ENCODE results near the gene ARFGEF3.

The ARFGEF3 gene

GRCh38 chr6:138372711-138373463 is 211.1 kb downstream of the ARFGEF3 start:
- DNase-seq, result no peak

DNA sequence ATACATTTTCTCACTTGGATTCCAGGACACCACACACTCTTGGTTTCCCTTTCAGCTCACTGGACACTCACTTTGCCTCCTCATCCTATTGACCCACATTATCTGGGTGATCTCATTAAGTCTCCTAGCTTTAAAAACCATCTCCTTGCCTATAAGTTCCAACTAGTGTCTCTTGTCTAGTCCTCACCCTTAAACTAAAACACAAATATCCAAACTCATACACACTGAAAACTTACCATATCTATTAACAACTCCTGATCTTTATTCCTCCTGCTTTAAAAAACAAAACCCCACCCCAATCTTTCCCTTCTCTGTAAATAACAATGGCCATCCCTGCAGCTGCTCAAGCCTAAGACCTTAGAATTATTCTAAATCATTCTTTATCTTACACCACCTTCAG is 212.5 kb downstream of the ARFGEF3 start:
- DNase-seq, result no peak

- DNase-seq, result no peak
These were observed 213.1 kb downstream of the ARFGEF3 start for GRCh38 chr6:138374815-138375214.

- no peak for DNase-seq
These were observed 215.3 kb downstream of the ARFGEF3 start for GRCh38 chr6:138377042-138377441.

- no peak for DNase-seq
These were observed 216.1 kb downstream of the ARFGEF3 start, which contains the start of gene SMIM28 for GRCh38 chr6:138377844-138378243. Gene SMIM28, plus strand, starts transcription at chr6:138377905. Its CDS starts 168 bp downstream, at chr6:138378073.

GRCh38 chr6:138378463-138378862 is 216.7 kb downstream of the ARFGEF3 start:
- no peak for DNase-seq

DNA sequence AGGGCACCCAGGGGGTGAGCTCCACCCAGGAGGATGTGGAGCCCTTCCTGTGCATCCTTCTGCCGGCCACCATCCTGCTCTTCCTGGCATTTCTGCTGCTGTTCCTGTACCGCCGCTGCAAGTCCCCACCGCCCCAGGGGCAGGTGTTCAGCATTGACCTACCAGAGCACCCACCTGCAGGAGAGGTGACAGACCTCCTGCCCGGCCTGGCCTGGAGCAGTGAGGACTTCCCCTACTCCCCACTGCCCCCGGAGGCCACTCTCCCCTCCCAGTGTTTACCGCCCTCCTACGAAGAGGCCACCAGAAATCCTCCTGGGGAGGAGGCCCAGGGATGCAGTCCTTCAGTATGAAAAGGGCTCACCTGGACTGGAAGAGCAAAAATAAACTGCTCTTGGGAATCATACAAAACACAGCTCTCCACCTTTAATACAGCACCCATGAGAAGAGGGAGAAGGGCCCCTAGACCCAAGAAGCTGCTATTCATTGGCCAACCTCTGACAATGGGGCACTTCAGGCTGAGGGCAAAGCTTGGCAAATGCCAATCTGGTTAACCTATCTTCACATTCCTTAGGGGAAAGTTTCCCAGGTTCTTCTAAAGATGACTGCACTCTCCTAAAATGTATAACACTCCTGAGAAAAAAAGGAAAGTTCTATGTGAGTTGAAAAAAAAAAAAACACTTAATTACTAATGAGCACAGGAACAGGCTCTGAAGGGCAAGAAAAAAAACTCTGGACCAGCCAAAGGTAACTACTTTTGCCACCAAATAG is 220.9 kb downstream of the ARFGEF3 start:
- DNase-seq, result no peak

GRCh38 chr6:138383776-138384175 is 222.0 kb downstream of the ARFGEF3 start:
- no peak for DNase-seq

DNA sequence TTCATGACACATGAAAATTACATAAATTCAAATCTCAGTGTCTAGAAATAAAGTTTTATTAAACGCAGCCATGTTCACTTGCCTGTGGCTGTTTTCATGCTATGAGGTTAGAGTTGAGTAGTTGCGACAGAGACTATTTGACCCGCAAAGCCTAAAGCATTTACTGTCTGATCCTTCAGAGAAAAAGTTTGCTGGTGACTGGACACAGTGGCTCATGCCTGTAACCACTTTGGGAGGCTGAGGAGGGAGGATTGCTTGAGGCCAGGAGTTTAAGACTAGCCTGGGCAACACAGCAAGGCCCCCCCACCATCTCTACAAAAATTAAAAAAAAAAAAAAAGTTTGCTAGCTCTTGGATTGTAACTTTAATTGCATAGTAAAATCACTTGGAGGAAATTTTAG is 225.2 kb downstream of the ARFGEF3 start:
- DNase-seq, result no peak

DNA sequence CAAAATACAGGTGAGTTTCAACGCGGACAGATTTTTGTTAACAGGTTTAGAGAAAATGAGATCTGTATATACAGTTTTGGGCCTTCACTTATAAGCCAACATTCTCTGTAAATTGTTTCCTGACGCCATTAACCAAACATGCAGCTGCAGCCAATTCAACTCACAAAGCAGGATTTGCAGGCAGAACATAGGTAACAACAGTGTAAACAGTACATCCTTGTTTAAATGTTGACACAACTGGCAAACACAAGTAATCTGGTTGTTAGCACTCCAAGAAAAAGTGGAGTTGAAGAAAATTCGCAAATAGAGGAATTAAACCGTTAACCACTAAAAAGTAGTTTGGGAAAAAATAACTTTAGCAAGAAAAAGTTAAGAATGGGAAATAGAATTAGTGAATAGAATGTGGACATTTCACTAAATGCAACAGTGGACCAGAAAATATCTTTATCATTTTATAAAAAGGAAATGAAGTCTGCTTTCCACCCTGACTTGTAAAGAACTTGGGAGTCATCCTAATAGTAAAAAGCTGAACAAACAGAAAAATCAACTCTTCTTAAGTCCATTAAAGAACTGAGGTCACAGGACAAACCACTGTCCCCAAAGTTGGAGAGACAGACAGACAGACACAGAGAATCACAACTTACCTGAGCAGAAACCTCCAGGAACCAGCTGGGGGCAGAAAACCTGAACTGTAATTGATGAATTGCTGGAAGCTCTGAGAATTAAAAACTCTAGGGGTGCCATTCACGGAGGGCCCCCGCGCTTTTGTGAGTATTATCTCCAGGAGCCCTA is 226.0 kb downstream of the ARFGEF3 start:
- DNase-seq, result no peak

GRCh38 chr6:138389551-138389950 is 227.8 kb downstream of the ARFGEF3 start:
- no peak for DNase-seq
